Body of pancreas (tissue), 4 donors: ENCODE results near the gene DNALI1.

Experiments
- CTCF ChIP-seq, 7 experiments: fragments of 450-650 bp in 4 of 7; fragments of 200-600 bp in 3 of 7; sonication (generic) in 3 of 7; IDR thresholded peaks; one replicate each; pipeline ENCODE4 v1.5.1; 2016 to 2019; ENCODE audit warnings: antibody characterized with exemption in 7 of 7
- POLR2A ChIP-seq, 3 donors: fragments of 450-650 bp; IDR thresholded peaks; one replicate each; pipeline ENCODE4 v1.6.1; 2016; ENCODE audit warnings: antibody characterized with exemption in 3 of 3, mild to moderate bottlenecking in 2 of 3

GRCh38 chr1:37549341-37549740 is 7.4 kb upstream of the DNALI1 start:
- TF ChIP-seq CTCF (IDR thresholded peaks at IDR 0.05) = no peak
- no peak for TF ChIP-seq POLR2A (IDR thresholded peaks at IDR 0.05)
